Activated CD8-positive, alpha-beta T cell treated with anti-CD3 and anti-CD28 coated beads for 36 hours (primary cell): ENCODE data around the gene FBXW7. TPM values are rescaled to one million over a fixed set of nuclear protein-coding genes. Genes with fewer than 3 reads are reported as not detected.

Experiments used
- ATAC-seq: fragments of 200-7000 bp; cut with Tn5 transposase; one replicate; pipeline ENCODE4 v1.10.0; 2021; ENCODE audit warnings: mild to moderate bottlenecking, moderate library complexity
- CTCF ChIA-PET: fragments of 350-600 bp; sonication (Branson Sonifier 250); formaldehyde crosslinking; loops from one replicate; lab custom pipeline; 2021; ENCODE audit warnings: antibody characterized with exemption; lab: Charles Lee
- POLR2A ChIA-PET: fragments of 350-600 bp; sonication (Branson Sonifier 250); formaldehyde crosslinking; loops from one replicate; lab custom pipeline; 2021; ENCODE audit warnings: antibody characterized with exemption; lab: Charles Lee
- DNase-seq: peaks from one replicate; pipeline ENCODE4 v3.0.0-alpha.2; 2020
- H3K27ac Mint-ChIP-seq: one replicate; pipeline ENCODE4 v1.8.0; 2021; ENCODE audit warnings: mild to moderate bottlenecking, mixed read lengths
- H3K27me3 Mint-ChIP-seq: one replicate; pipeline ENCODE4 v1.8.0; 2021; ENCODE audit warnings: mixed read lengths
- H3K36me3 Mint-ChIP-seq: one replicate; pipeline ENCODE4 v1.8.0; 2021; ENCODE audit warnings: low read depth, mixed read lengths
- H3K4me1 Mint-ChIP-seq: one replicate; pipeline ENCODE4 v1.8.0; 2021; ENCODE audit warnings: low read depth, mixed read lengths
- H3K4me3 Mint-ChIP-seq: one replicate; pipeline ENCODE4 v1.8.0; 2021; ENCODE audit warnings: mild to moderate bottlenecking, moderate library complexity, mixed read lengths
- H3K9me3 Mint-ChIP-seq: one replicate; pipeline ENCODE4 v1.8.0; 2021; ENCODE audit warnings: mixed read lengths
- intact Hi-C: fragments of 100-400 bp; cut with micrococcal nuclease; formaldehyde crosslinking; loops from one replicate; pipeline ENCODE4 v1.10.0; 2022
- total RNA-seq, 2 experiments: library from RNA; stranded (reverse); gene quantifications; one replicate each; pipeline ENCODE4 v1.2.3, GENCODE V29; 2021
- TF ChIP-seq, protein P1 (sequence below): fragments of 200-600 bp; IDR thresholded peaks from one replicate; pipeline ENCODE4 v1.8.0; 2022; ENCODE audit warnings: antibody characterized with exemption, mild to moderate bottlenecking

The FBXW7 gene
- total RNA-seq, 2 experiments from 2014 or later = 32.6 to 35.1 TPM

DNA sequence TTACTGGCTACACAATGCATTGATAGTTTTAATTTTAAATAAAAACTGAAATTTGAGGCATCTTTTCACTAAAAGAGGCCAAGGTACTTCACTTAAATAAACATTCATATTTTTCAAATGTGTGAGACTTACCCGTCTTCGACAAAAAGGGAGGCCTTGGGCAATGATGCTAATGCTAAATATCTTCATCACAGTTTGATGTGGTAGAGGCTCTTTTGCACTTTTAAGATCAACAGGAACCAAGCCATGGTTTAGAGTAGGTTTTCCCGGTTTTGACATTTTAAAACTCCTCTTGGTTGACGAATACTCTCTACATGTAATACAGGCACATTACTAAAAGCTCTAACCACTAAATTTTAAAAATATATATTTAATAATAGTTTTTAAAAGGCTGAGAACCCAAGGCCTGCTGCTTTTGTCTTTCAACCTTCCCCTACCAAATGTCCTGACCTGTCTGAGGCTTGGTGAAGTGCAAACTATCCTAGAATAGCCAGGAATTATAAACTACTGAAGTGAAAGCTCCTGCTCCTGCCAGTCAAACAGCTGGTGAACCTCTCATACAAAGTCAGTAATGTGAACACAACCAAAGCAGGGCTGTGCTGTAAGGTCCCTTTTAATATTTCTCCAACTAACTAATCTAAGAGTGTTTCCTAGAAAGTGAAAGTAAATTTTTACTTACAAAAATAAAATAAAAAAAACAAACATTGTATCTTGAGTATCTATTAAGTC is 153.7 kb downstream of the FBXW7 start:
- TF ChIP-seq, protein P1, sequence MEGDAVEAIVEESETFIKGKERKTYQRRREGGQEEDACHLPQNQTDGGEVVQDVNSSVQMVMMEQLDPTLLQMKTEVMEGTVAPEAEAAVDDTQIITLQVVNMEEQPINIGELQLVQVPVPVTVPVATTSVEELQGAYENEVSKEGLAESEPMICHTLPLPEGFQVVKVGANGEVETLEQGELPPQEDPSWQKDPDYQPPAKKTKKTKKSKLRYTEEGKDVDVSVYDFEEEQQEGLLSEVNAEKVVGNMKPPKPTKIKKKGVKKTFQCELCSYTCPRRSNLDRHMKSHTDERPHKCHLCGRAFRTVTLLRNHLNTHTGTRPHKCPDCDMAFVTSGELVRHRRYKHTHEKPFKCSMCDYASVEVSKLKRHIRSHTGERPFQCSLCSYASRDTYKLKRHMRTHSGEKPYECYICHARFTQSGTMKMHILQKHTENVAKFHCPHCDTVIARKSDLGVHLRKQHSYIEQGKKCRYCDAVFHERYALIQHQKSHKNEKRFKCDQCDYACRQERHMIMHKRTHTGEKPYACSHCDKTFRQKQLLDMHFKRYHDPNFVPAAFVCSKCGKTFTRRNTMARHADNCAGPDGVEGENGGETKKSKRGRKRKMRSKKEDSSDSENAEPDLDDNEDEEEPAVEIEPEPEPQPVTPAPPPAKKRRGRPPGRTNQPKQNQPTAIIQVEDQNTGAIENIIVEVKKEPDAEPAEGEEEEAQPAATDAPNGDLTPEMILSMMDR = no peak
- DNase-seq (no peak), ATAC-seq (no peak)
- intact Hi-C loops = no loop called here
- POLR2A ChIA-PET = no interaction called here
- peak overlapping the region; percentile 78 for H3K27ac Mint-ChIP-seq
- H3K36me3 Mint-ChIP-seq = no peaks in the 10 kb centered on the region
- H3K9me3 Mint-ChIP-seq = no peaks in the 10 kb centered on the region
- peak overlapping the region; percentile 62 for H3K4me3 Mint-ChIP-seq
- no peaks in the 10 kb centered on the region for H3K27me3 Mint-ChIP-seq
- peaks cover 19% of the 10 kb centered on the region for H3K4me1 Mint-ChIP-seq
- CTCF ChIA-PET = interaction anchor here (1.1 kb wide), 1 partner anchor 15 kb away, joined by 3 read pairs; no protein-coding TSS in a partner anchor

DNA sequence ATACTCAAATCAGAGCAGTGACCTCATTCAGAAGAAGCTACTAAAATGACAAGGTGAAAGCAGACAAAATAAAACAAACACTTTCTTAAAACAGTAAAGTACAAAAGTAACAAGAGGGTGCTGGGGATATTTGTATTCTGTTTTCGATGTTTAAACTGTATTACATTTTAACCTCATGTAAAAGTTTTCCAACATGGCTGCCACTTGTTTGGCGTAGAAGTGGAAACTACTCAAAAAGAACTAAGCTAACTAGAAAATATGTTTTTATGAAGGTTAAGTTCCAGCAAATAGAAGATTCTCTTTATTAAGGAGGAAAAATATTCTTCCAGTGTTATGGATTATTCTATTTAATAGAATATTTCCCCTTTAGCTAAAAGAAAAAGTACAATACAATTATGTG is 155.0 kb downstream of the FBXW7 start:
- TF ChIP-seq, protein P1 = no peak
- ATAC-seq (no peak), DNase-seq (no peak)
- POLR2A ChIA-PET = interaction anchor here (1.0 kb wide), 1 partner anchor 24 kb away, joined by 3 read pairs; no protein-coding TSS in a partner anchor
- Mint-ChIP-seq H3K27ac (no peak overlapping the region), H3K9me3 (no peaks in the 10 kb centered on the region), H3K36me3 (no peaks in the 10 kb centered on the region), H3K4me1 (peaks cover 17% of the 10 kb centered on the region), H3K4me3 (no peak overlapping the region), H3K27me3 (no peaks in the 10 kb centered on the region)
- CTCF ChIA-PET = no interaction called here
- intact Hi-C loops = no loop called here

DNA sequence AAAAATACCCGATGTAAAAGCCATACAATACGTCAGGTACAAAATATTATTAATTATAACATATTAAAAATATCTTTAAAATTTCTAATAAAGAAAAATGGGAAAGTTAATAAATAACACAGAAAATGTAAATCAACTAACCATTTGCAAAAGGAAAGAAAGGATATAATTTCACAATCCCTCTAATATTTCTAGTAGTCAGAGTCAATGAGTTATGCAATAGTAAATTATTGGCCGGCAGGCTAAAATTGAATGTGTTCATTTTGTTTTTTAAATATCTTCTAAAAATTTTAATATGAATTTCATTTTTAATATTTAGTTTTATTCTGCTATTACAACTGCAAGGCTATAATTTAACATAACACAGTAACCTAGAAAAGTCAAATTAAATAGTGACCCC is 155.7 kb downstream of the FBXW7 start:
- POLR2A ChIA-PET = interaction anchor here (1.3 kb wide), 1 partner anchor 156 kb away, joined by 3 read pairs; no protein-coding TSS in a partner anchor
- CTCF ChIA-PET = interaction anchor here (1.8 kb wide), 1 partner anchor 28 kb away, joined by 8 read pairs; no protein-coding TSS in a partner anchor
- Mint-ChIP-seq H3K27me3 (no peaks in the 10 kb centered on the region), H3K4me3 (no peak overlapping the region), H3K9me3 (no peaks in the 10 kb centered on the region), H3K27ac (no peak overlapping the region), H3K36me3 (no peaks in the 10 kb centered on the region), H3K4me1 (peaks cover 17% of the 10 kb centered on the region)
- intact Hi-C loops = no loop called here
- TF ChIP-seq, protein P1 = no peak
- ATAC-seq = no peak
- no peak for DNase-seq

DNA sequence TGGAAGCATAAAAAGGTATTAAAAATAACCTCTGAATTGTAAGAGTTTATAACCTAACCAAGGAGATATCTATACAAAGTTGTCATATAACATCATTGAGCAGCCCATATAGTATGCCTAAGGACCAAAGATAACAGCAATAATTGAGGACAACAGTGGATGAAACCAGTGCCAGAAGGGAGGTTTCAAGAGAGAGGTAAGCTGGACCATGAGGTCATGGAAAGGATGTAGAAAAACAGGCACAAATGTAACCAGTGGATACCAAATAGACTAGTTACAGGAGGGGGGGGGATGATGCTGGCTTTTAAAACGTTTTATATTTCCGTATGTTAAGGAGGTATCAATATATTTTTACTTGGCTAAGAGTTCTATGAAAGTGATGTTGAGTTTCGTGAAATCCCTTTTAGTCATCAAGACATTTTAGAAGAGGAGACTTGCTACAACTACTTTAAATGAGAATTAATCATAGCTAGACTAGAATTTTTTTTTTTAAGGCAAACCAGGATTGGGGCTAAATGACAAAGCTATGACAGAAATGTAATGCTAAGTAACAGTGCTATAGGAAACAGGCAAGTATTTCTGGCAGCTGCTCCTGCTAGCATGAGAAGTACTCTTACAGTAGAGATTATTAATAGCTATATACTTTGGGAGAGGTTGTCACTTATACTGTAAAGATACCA is 161.1 kb downstream of the FBXW7 start:
- ChIA-PET POLR2A (no interaction called here), CTCF (interaction anchor here (0.6 to 1.2 kb wide), 3 partner anchors 9 to 443 kb away, joined by 3 read pairs; no protein-coding TSS in a partner anchor)
- Mint-ChIP-seq H3K4me1 (peaks cover 13% of the 10 kb centered on the region), H3K9me3 (no peaks in the 10 kb centered on the region), H3K27ac (no peak overlapping the region), H3K27me3 (no peaks in the 10 kb centered on the region), H3K4me3 (no peak overlapping the region), H3K36me3 (no peaks in the 10 kb centered on the region)
- TF ChIP-seq, protein P1 = no peak
- intact Hi-C loops = no loop called here
- ATAC-seq (peak; percentile 27), DNase-seq (no peak)

DNA sequence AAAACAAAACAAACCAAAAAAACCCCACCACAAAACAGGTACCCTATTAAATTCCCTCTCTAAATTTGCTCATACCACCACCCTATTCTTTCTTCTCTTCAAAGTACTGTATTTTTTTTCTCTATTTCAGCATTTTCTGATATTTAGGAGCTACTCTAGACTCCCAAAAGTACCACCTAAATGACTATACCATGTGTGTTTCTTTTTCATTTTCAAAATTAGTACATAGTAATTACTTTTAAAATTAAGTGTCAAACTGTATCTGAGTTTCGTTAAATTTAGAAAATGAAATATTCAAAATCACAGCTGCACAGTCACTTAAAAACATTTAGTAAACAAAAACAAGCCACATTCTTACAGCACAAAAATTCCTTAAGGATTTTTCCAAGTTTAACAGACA is 161.7 kb downstream of the FBXW7 start:
- CTCF ChIA-PET = interaction anchor here (1.0 to 1.3 kb wide), 2 partner anchors 12 to 34 kb away, joined by 3 to 4 read pairs; no protein-coding TSS in a partner anchor
- Mint-ChIP-seq H3K4me3 (no peak overlapping the region), H3K9me3 (no peaks in the 10 kb centered on the region), H3K4me1 (peaks cover 17% of the 10 kb centered on the region), H3K27me3 (no peaks in the 10 kb centered on the region), H3K36me3 (no peaks in the 10 kb centered on the region), H3K27ac (no peak overlapping the region)
- intact Hi-C loops = no loop called here
- DNase-seq (no peak), ATAC-seq (no peak)
- TF ChIP-seq, protein P1 = no peak
- POLR2A ChIA-PET = no interaction called here
